Inferior parietal cortex (tissue), 1 donor: ENCODE data around the gene PTGER3.
"Not testable (repeated sequence)": the region's sequence is repeated elsewhere in the genome, so short reads cannot be mapped to it uniquely, and the experiment has no call there.

Experiments used
- DNase-seq: peaks from one replicate; pipeline ENCODE4 v3.0.0-alpha.2; 2016; ENCODE audit errors: extremely low spot score

Gene PTGER3

DNA sequence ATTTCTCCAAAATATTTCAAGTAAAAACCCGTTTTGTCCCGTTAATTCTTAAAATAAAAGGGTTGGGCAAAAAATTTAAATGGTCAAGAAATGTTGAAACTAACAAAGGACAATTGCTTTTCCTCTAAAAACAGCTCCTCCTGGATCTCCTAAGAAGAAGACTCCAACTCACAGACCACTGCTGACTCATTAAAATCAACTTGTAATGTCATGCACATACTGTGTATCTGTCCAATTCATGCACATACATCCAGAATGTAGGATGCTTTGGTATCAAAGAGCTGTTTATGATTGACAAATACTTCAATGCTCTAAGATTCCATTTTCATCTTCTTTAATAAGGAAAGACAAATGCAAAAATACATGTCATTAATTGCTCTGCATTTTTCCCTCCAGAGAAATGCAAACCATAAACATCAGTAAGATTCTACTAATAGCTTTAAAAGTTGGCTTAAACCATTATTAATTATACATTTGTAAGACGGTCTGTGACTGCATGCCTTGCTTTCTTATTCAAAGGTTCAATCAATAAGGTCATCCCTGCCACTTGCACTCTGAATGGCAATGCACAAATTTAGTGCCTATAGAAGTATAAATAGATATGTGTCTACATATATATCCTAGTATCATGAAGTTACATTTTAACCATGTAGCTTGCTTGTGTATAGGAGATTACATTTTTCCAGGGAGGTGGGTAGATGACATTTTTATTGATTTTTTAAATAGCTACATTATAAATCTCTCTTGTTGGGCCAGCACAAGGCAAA, 44.7 kb downstream of the PTGER3 start:
- no peak for DNase-seq

- no peak for DNase-seq
Measured at GRCh38 chr1:71001624-71002023, 46.0 kb downstream of the PTGER3 start.

GRCh38 chr1:70997793-70998192, 49.8 kb downstream of the PTGER3 start:
- DNase-seq = no peak

DNA sequence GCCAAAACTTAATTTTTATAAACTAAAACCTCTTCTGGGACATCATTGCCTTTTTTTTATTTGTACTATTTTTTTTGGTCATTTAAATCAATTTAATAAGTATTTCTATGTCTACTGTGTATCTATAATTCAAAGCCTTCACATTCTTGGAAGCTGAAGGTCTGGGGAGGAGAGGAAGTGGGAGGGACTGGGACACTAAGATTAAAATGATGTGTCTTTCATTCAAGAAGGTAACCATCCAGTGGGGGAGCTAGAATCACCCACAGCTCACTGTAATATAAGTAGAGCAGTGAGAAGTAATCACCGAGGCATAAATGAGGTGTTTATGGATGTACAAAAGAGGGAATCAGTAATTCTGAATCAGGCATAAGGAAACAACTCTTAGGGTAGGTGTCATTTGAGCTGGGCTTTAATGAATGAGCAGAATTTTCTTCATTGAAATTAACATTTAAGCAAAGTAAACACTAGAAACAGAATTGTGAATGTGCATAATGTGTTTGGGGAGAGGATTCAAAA, 52.8 kb downstream of the PTGER3 start:
- no peak for DNase-seq

DNA sequence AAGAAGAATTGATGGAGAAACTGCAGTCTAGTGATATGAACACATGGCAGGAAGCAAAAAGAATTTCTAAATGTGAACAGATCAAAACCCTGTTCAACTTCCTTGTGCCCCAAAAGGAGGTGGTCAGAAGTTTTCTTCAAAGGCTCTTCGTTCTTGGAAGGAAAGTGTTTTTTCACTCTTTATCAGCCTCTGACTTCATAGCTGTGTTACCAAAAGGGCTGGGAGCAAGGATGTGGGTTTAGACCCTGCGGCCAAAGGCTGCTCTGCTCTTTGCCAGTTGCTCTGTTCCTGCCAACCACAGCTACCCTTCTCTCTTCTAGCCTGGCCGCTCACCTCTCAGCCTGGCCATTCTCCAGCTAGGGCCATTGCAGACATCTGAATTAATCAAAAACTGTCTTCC, 53.8 kb downstream of the PTGER3 start:
- DNase-seq = no peak

DNA sequence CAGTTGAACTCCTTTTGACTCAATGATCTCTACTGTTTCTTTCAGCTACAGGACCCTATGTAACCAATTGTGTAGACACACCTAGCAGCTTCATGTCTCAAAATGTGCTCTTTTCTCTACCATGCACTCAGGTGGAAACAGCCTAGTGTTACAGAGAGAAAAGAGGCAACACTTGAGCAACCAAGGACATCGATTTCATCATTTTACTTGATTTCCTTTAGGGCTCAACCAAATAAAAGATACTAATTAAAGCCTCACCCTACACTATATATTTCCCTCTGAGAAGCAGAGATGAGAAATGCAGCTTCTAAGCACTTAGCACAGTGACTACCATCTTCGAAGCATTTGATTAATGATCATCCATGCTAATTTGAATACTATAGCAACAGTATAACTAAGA, 55.1 kb downstream of the PTGER3 start:
- DNase-seq = no peak

- no peak for DNase-seq
Measured at GRCh38 chr1:70990469-70991253, 57.0 kb downstream of the PTGER3 start.

DNA sequence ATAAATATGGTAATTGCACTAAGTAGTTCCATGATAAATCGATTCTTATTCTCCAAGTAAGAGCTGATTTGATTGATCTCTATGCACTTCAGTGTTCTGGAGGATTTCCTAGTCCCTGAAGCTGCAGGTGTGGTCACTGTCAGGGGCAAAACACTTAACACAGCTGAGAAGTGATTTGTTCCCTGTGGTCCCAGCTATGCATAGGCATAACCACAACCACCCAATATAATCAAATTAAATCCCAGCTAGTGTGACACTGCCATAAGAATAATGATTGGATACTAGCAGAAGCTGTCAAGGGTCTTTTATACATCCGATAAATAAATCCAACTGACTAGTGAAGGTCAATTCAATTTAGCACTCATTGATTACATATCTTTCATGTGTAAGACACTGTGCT, 60.1 kb downstream of the PTGER3 start:
- DNase-seq = no peak

GRCh38 chr1:70985776-70986225, 61.8 kb downstream of the PTGER3 start:
- DNase-seq = not testable (repeated sequence)

DNA sequence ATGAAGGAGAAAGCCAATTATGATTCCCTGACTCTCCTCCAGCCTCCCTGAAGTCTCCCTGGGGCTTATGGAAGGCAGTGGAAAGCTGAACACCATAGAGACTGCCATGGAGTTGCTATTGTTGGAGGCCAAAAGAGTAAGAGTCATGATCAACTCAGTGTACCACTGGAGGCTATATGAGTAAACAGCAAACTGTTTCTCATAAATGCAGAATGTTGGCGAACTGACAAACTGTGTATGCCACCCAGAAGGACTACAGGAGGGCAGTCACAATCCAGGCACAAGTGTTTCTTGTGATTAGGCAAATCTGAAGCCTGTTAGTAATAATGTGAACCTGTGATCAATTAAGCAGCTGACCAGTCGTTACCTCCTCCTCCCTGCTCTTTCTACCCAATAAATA, 62.3 kb downstream of the PTGER3 start:
- not testable (repeated sequence) for DNase-seq

- DNase-seq = no peak
Measured at GRCh38 chr1:70980361-70980760, 67.3 kb downstream of the PTGER3 start.

GRCh38 chr1:70979881-70980280, 67.7 kb downstream of the PTGER3 start:
- DNase-seq = no peak

DNA sequence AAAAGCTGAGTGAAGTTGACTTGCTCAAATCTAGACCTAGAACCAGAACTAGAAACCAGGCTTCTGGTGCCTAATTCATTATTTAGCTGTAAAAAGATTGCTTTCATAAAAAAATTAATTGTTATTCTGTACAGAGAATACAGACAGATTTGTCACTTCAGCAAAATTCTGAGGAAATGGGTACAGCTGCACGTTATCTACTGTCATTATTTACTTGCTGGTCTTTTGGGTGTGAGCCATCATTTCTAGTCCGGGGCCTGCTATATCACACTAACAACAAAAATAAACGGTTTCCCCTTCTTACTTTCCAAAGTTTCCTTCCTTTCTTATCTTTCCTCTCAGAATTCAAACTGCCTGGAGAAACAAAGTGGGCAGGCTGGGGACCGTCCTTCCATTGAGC, 68.3 kb downstream of the PTGER3 start:
- DNase-seq = no peak

DNA sequence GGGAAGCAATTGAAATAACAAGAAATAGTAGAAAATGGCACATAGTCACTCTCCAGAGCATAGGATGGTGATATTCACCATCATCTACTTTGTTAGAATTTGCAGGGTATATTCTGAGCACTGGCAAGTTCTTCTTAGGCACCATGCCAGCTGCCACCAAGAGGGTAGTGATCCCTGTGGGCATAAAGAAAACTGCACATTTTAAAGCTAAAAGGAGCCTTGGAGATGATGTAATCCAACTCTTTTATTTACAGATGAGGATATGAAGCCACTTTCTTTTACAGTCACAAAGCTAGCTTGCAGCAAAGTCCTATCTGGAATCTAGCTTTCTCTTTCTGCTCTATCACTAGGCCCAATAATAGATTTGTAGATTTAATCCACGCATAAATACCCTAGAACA, 69.0 kb downstream of the PTGER3 start:
- no peak for DNase-seq

DNA sequence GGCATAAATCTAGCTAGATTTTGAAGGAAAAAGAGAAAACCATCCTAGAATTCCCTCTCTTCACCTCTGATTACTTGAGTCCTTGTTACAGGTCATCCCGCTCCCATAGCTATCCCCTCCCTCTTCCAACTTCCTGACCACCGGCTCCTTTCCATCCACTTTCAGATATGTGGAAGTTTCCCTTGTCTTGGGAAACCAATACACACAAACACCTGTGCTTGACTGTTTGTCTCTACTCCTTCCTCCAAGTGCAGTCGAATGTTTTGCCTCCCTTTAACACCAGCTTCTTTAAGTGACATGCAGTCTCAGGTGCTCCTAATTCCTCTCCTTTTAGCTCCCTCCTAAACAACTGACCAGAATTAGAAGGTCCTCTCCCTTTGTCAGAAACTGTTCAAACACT, 70.0 kb downstream of the PTGER3 start:
- DNase-seq = no peak

GRCh38 chr1:70977041-70977440, 70.6 kb downstream of the PTGER3 start:
- no peak for DNase-seq

GRCh38 chr1:70973754-70974153, 73.9 kb downstream of the PTGER3 start:
- DNase-seq = no peak

DNA sequence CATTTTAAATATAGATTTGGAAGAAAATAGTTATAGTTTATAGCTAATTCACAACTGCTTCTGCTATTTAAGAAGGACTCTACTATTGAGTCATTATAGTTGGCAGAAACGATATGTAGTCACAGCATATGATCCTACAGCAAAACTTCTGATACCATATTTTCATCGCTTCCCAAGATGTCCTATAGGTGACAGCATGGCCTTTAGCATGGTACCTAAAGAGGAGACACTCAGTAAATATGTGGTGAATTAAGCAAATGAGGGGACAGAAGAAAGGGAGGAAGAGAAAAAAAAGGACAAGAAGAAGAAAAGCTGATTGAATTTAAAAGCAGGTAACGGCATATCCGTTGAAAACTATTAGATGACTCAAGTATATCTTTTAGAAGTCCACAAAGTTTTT, 77.2 kb downstream of the PTGER3 start:
- DNase-seq = no peak

DNA sequence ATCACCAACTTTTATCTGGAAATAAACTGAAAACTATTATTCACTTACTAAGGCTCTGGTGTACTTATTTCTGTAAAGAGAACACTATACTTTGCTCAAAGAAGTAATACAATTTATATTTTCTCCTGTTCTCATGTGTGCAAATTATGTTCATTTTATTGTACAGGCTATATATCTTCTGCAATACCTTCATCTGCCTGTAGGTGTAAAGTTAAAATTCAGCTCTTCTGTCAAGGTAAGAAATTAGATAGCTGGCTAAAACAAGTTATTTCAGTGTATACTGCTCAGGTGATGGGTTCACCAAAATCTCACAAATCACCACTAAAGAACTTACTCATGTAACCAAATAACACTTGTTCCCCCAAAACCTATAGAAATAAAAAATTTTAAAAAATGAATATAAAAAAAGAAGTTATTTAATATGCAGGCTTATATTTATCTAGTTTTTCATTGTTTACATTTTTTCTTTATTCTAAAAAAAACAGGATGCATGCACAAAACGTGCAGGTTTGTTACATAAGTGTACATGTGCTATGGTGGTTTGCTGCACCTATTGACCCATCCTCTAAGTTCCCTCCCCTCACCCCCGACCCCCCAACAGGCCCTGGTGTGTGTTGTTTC, 81.5 kb downstream of the PTGER3 start:
- no peak for DNase-seq

GRCh38 chr1:70963374-70963773, 84.2 kb downstream of the PTGER3 start:
- DNase-seq = no peak

- DNase-seq = no peak
Measured at GRCh38 chr1:70961374-70961975, 86.1 kb downstream of the PTGER3 start.

DNA sequence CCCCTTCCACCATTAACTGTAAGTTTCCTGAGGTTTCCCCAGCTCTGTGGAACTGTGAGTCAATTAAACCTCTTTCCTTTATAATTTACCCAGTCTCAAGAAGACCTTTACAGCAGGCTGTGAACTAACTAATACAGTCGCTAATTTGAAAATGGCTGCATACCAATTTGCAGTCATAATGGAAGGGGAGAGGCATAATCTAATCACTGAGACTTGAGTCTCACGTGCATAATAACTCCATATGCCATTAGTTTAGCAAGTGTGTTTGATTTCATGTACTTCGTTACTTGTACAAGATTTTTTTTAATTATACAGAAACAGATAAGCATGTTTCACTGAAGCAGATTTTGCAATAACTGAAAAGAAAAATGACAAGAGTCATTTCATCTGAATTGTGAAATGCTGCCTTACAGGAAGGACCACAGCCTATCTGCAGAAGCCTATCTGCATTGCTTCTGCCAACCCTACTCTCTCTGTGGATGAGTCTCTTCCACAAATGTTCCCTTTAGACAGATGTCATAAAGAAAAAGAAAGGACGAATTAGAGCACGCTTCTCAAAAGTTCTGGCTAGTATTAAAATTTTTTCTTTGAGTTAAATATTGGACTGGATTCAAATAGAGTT, 99.1 kb downstream of the PTGER3 start:
- DNase-seq = no peak
